HG03354 (cell line): Measurements from ENCODE around the gene C1QB.

Source experiments
- ATAC-seq: cut with Tn5 transposase; IDR thresholded peaks from one replicate; pipeline ENCODE4 v1.9.1; 2021; ENCODE audit warnings: mild to moderate bottlenecking; ENCODE audit not compliant: unreplicated experiment, poor library complexity, severe bottlenecking

C1QB gene

GRCh38 chr1:22629886-22630285, 23.1 kb upstream of the C1QB start:
- ATAC-seq = no peak

DNA sequence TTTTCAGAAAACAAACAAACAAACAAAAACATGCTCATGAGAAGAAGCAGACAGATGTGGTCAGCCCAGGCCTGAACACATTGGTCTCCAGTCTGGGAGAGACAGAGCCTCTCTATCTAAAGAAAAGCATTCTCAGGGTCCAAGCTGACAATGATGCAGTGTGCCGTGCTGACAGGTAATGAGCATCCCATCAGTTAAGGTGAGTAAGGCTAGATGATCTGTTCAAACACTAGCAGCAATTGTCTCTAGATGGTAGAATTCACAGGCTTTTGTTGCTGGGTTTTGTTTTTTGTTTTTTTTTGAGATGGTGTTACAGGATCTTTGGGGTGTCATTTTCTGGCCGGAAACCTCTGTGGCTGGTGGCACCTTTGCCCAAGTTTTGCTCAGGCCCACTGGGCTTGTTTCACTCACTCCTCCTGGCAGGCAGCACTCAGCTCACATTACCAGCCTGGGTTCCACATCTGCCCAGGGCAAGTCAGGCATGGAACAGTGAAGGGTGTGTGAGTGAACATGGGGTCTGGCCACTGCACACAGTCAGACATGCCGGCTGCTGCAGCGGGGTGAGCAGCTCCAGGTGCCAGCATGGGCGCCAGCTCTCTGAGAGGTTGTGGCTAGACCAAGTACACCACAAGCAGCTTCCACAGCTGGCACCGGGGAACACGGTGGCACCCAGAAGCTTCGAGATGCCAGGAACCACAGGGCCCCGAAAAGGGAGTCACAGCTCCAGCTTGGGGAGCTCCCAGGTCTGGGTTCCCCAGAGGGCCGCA, 19.2 kb upstream of the C1QB start:
- ATAC-seq = no peak

- ATAC-seq = no peak
These were observed 17.6 kb upstream of the C1QB start for GRCh38 chr1:22635436-22635835.

DNA sequence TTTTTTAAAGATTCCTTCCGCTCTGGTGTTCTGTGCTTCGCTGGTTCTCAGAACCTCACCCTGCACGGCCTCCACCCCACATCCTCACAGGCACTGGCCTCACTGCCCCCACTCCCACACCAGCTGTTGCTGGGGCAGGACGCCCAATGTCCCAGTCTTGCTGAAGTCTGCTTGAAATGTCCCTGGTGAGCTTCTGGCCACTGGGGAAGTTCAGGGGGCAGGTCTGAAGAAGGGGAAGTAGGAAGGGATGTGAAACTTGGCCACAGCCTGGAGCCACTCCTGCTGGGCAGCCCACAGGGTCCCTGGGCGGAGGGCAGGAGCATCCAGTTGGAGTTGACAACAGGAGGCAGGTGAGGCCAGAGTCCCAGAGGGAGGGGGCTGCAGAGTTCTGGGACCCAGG, 16.7 kb upstream of the C1QB start, which contains the start of gene C1QA:
TSS of gene C1QA (plus strand) at position 276 of the 400 bp plus-strand sequence. CDS start 989 bp downstream, outside the sequence.
- no peak for ATAC-seq

DNA sequence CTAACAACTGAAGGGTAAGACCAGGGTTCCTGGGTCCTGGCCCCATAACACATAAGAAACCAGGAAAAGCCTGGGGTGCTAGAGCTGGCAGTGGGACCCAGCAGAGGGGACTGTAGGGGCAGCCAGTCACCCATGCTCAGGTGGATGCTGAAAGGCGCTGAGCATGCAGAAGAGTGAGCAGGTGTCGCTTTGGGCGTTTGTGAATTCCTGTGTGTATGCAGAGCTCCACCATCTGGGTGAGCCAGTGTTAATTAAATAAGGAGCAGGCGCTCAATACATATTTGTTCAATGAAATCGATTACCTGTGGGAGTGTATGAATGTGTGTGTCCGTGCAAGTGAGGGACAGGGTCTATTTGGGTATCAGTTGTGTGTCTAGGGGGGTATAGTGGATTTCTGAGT, 16.1 kb upstream of the C1QB start:
- ATAC-seq = no peak

DNA sequence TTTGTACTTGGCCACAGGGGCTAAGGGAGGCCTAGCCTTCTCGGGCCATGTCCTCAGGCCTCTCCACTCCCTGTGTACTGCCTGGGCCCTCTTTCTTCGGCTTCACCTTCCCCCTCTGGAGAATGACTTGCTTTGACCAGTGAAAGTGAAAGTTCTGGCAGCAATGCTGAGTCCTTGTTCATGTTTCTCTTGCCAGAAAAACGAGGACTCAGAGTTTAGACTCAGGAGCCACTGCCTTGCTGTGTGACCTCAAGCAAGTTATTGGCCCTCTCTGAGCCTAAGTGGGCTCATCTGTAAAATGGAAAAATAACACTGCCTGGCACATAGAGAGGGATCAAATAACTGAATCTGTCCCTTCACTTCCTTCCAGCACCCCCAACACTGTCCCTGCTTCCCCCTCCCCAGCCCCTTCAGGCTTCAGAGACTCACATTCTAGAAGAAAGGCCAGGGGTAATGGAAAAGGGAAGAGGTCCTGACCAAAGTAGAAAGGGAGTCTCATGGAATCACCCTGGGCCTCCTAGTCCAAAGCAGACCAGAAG, 15.1 kb upstream of the C1QB start:
- no peak for ATAC-seq

- ATAC-seq = no peak
These were observed 14.4 kb upstream of the C1QB start for GRCh38 chr1:22638476-22639234.

- no peak for ATAC-seq
These were observed 13.8 kb upstream of the C1QB start for GRCh38 chr1:22639286-22639685.

- no peak for ATAC-seq
These were observed 11.8 kb upstream of the C1QB start for GRCh38 chr1:22641247-22641646.

DNA sequence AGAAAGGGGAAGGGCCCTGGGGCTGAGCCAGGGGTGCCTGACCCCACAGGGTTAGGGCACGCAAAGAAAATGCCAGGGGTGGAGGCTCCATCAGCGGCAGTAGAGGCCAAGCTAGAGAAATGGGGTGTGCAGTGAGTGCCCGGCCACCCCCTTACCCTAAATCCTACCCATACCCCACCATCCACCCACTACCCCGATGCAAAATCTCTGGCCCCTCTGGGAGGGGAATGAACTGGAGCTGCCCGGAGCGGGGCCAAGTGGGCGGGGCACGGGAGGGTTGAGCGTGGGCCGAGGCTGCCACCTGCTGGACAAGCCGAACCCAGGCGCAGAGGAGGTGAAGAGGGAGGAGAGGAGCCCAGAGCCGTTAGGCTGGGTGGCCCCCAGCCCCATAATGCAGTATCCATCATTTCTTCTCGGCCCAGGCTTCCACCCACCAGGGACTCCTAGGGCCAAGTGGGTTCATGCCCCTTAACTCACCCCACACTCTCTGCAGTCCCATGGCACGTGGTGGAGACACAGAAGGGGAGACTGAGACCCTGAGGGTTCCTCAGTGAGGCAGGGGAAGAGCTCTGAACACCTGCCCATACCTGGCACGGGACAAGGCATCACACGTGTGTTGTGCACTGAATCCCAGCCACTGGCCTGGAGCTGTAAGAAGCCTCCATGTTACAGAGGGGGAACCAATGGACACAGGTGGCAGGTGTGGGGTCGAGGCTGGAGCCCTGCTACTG, 11.0 kb upstream of the C1QB start:
- no peak for ATAC-seq

DNA sequence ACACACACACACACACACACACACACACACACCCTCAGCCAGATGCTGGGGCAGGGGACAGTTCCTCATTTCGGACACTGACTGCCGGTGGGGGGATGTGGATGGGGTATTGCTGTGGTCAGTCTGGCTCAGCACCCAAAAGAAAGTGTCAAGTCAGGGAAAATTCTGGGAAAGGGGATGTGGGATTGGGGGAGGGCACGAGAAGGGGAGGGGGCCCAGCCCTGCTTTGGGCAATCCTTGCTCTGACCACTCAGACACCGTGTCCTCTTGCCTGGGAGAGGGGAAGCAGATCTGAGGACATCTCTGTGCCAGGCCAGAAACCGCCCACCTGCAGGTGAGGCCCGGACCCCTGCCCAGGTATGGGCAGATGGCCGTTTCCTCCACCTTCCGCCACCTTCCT, 9.7 kb upstream of the C1QB start, which contains the start of gene C1QC:
TSS of gene C1QC (plus strand) at position 253 of the 400 bp plus-strand sequence. CDS start 391 bp downstream, outside the sequence.
- no peak for ATAC-seq

GRCh38 chr1:22643928-22644327, 9.1 kb upstream of the C1QB start:
- no peak for ATAC-seq

DNA sequence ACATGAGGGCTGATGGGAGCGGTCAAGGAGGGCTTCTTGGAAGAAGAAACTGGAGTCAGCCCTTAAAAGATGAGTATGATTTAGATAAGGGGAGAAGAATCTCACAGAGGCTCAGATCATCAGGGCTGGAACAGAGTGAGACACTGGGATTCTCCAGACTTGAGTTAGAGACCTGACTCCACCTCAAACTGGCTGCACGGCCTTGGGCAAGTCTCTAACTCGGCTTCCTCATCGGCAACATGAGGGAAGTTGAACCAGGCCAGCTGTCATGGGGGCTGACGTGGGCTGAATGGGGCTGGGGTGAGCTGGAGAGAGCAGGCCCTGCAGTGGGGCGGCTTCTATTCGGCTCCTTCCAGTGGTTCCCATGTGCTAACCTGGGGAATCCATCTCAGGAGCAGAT, 7.1 kb upstream of the C1QB start:
- ATAC-seq = no peak

- ATAC-seq = no peak
These were observed 6.7 kb upstream of the C1QB start for GRCh38 chr1:22646384-22646783.

- ATAC-seq = no peak
These were observed 2.8 kb upstream of the C1QB start for GRCh38 chr1:22650089-22650693.

- no peak for ATAC-seq
These were observed 837 bp upstream of the C1QB start for GRCh38 chr1:22651941-22652856.

- ATAC-seq = no peak
These were observed 1.7 kb downstream of the C1QB start for GRCh38 chr1:22654692-22655091.

GRCh38 chr1:22658385-22659163, 5.5 kb downstream of the C1QB start:
- no peak for ATAC-seq
